COLO829 (cell line): ENCODE results near the gene ING2.
"Not testable (repeated sequence)": the region's sequence is repeated elsewhere in the genome, so short reads cannot be mapped to it uniquely, and the experiment has no call there.

Source experiments
- DNase-seq: peaks from one replicate; pipeline ENCODE4 v3.0.0; 2012; ENCODE audit warnings: low spot score

Gene ING2, protein sequence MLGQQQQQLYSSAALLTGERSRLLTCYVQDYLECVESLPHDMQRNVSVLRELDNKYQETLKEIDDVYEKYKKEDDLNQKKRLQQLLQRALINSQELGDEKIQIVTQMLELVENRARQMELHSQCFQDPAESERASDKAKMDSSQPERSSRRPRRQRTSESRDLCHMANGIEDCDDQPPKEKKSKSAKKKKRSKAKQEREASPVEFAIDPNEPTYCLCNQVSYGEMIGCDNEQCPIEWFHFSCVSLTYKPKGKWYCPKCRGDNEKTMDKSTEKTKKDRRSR

DNA sequence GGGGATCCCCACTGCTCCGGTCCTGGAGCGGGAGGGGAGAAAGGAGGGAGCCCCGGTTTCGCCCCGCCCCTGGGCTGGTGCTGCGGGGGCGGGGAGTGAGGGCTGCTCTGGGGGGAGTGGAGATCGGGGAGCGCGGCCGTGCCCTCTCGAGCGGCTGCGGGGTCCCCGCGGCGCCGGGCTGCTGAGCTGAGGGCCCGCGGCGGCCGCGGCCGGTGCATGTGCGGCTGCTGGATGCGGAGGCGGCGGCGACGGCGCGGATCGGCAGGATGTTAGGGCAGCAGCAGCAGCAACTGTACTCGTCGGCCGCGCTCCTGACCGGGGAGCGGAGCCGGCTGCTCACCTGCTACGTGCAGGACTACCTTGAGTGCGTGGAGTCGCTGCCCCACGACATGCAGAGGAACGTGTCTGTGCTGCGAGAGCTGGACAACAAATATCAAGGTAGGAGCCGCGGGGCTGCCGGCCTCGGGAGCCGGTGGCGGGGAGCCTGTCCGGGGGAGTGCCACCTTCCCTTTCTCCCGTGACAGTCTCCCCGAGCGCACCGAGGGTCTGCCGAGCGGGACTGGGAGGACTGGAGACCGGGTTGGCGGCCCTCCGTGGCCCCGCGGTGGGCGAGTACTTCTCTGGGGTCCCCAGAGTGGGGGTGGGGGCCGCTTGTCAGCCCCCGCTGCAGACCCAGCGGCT, at the start of gene ING2:
Gene ING2, plus strand, starts transcription at position 129 of the 681 bp plus-strand sequence. Its CDS starts 138 bp downstream, at position 267.
- DNase-seq = peak; percentile 57

DNA sequence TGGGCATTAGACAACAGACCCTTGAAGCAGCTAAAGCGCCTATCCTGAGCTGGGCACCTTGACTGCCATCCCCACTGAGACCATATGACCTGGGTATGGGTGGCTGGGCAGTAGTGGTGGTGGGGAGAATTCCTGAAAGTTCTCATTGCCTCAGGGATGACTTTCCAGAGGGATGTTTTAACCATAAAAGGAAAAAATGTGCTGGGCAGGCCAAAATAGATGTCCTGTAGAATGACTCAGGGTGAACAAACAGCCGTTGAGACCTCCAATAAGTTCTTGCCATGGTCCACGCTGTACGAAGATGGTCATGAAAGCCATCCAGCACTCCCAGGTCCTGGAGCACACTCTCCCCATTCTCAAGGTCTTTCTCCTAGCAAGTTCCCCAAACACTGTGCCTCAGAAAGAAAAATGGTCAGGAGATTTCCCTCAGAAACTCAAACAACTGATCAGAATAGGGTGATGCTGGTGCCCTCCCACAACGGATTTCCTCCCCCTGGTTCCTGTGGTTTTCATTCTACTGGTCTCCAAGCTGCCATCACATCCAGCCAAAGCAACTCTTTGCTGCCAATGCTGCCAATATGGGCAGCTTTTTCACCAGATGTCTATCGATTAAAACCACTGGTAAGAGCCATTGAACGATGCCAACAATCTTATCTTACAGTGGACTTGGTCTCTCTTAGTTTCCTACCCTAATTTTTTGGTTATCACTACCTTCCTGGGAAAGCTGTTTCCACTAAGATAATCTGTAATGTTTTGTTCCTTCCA, 49.2 kb upstream of the ING2 start:
- DNase-seq = no peak

DNA sequence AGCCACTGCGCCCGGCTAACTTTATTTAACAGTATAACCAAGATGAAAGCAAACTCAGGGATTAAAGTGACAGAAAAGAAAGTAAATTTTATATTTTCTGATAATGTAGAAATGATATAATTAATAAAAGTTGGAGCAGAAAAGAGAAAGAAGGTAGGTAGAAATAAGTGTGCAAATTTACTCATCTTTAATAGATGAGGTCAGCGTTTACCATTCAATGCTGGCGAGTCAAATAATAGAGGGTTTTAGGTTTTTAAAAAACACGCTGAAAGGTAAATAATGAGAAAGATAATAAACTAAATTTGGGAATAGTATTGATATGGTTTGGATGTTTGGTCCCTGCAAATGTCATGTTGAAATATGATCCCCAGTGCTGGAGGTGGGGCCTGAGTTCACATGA, 46.9 kb upstream of the ING2 start:
- no peak for DNase-seq

DNA sequence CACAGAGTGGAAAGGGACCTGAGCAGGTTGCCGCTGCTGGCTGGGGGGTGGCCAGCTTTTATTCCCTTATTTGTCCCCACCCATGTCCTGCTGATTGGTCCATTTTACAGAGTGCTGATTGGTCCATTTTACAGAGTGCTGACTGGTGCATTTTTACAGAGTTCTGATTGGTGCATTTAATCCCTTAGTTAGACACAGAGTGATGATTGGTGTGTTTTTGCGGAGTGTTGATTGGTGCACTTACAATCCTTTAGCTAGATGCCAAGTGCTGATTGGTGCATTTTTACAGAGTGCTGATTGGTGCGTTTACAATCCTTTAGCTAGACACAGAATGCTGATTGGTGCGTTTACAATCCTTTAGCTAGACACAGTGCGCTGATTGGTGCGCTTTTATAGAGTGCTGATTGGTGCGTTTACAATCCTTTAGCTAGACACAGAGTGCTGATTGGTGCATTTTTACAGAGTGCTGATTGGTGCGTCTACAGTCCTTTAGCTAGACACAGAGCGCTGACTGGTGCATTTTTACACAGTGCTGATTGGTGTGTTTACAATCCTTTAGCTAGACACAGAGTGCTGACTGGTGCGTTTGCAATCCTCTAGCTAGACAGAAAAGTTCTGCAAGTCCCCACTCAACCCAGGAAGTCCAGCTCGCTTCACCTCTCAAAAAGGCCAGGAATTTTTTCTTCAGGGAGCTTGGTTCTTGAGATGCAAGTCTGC, 40.8 kb upstream of the ING2 start:
- DNase-seq = not testable (repeated sequence)

DNA sequence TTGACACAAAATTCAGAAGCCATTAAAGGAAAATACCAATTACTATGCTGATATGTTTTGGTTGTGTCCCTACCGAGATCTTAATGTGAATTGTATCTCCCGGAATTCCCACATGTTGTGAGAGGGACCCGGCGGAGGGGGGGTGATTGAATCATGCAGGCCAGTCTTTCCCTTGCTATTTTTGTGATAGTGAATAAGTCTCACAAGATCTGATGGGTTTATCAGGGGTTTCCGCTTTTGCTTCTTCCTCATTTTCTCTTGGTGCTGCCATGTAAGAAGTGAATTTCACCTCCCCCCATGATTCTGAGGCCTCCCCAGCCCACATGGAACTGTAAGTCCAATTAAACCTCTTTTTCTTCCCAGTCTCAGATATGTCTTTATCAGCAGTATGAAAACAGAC, 39.0 kb upstream of the ING2 start:
- not testable (repeated sequence) for DNase-seq

DNA sequence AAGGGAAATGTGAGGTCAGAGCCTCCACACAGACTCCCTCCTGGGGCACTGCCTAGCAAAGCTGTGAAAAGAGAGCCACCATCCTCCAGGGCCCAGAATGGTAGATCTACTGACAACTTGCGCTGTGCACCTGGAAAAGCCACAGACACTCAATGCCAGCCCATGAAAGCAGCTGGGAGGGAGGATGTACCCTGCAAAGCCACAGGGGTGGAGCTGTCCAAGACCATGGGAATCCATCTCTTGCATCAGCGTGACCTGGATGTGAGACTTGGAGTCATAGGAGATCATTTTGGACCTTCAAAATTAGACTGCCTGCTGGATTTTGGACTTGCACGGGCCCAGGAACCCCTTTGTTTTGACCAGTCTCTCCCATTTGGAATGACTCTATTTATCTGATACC, 37.6 kb upstream of the ING2 start:
- no peak for DNase-seq

DNA sequence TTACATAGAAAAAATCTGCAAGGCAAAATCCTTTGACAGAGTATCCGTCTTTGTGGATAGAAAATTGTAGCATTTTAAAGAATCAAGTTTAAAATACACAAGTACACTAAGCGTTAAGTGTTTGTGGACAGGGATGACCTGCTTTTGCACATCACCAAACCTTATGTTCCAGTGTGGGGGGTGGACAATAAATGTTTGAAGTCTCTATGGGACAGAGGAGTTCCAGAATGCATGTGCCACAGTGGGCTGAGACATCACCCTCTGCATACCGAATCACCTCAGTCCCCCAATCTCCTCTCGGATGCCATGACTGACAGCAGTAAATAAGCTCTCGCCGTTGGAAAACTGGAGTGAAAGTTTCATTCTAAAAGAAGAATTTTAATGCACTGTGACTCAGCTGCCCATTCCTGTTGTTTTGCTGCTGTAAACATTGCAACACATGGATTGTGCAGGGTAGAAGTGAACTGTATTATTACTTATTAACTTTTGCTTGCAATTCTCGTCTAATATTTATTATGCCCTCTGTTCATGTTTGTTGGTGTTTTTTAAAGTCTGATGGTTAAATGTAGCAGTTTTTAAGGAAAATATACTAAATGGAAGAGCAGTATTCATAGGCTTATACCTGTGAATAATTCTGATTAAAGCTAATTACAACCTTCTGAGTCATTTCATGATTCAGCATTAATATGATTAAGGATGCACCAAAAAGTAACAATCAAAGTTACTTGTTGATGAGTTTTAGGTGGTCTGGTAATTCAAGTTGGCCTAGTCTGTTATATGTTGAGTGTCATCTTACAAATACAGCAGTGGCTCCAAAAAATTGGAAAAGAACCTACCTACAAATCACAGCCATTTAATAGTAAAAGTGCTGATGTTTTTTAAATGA, 36.4 kb upstream of the ING2 start:
- no peak for DNase-seq

DNA sequence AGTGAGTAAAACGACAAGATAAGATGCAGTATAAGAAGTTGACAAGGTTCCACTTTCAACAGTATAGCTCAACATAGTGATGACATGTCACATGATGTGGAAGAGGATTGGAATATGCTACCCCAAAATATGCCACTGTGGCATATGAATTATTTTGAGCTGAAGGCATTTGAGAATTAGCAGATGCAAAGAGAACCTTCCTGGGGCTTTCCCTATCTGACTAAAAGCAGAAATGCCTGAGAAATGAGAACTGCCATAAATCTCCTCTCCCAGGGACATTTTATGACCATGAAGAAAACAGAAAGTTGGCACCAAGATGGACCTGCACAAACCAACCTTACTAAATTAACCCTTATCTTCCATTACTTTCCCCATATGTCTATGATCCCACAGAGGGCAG, 35.6 kb upstream of the ING2 start:
- no peak for DNase-seq

DNA sequence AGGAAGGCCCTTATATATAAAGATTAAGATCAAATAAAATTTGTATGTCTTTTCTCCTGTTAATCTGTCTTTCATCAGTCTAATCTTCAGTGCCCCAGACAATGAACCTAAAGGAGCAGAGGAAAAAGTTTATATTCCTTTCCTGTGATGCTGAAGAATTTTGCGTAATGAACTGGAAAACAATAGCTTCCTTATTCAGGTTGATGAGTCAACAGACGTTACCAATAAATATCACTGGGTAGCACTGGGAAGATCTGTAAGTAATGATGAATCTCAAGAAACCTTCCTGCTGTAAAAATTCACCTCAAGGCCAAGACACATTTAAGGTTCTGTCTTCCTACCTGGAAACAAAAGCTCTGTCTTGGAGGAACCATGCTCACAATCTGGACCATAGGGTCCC, 34.9 kb upstream of the ING2 start:
- peak; percentile 90 for DNase-seq

DNA sequence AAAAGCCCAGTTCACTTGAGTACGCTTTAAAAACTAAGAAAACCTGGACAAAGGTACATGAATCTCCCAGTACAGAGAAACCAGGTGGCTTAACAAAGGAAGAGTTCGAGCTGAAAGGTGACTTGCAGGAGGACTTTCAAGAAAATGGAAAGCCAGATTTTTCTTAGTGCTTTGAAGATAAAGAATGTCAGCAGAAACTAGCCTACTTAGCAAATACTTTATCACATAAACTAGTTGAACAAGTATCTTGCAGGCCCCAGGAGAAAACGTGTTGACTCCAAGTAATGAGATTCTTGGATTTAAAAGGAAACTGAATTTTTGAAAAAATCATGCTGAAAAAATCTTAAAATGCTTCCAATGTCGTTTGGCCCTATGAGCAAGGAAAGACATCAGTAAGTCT, 34.0 kb upstream of the ING2 start:
- DNase-seq = no peak

DNA sequence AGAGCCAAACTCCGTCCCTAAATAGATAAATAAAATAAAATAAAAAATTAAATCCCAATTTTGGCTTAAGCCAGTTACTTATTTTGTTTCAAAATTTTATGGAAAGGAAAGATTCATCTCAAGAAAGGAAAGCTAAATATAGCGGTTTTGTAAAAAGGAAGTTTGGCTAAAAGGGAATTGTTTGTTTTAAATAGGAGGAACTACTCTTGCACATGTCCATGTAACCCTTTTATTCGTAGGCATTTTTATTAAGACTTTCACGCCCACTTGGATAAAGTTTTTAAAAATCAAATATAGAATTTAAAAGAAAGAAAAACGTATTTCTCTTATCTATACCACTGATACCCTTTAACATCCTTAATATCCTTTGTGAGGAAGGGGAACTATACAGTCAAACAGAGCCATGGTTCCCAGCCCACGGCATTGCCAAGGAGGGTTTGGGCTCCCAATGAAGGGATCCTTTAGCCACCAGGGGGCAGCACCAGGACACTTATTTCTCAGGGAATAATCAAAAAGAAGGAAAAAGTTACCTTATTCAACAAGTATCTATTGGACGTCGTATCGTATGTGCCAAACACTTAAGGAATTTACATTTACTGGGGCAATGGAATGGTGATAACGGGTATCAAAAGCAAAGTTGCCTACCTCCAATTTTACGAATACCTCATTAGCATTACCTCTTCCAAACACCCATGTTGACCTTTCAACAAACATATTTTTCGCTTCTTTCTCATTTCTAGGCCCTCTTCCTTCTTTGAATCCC, 32.7 kb upstream of the ING2 start:
- peak; percentile 79 for DNase-seq

DNA sequence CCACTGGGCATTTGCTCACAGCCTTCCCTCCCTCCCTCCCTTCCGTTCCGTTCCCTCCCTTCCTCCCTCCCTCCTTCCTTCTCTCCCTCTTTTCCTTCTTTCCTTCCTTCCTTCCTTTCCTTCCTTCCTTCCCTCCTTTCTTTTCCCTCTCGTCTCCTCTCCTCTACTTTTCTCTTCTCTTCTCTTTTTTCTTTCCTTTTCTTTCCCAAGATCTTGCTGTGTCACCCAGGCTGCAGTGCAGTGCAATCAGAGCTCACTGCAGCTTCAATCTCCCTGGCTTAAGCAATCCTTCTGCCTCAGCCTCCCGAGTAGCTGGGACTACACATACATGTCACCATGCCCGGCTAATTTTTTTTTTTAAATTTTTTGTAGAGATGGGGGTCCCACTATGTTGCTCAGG, 26.7 kb upstream of the ING2 start:
- DNase-seq = no peak

DNA sequence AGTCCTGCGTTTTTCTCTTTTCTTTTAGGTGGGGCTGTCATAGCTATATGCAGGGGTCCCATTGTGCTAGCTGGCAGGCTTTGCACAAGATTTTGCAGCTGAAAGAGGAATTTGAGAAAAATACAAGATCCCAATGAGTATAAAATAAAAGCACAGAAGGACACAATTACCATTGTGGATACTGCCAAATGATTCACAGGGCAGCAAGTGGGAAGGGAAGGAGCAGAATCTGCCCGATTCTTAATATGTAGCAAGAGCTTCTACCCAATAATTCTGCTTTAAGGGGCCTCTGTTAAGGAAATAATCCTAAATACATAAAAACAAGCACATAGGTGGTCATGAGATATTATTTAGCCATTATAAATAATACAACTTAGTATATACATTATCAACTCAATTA, 25.9 kb upstream of the ING2 start:
- DNase-seq = no peak

DNA sequence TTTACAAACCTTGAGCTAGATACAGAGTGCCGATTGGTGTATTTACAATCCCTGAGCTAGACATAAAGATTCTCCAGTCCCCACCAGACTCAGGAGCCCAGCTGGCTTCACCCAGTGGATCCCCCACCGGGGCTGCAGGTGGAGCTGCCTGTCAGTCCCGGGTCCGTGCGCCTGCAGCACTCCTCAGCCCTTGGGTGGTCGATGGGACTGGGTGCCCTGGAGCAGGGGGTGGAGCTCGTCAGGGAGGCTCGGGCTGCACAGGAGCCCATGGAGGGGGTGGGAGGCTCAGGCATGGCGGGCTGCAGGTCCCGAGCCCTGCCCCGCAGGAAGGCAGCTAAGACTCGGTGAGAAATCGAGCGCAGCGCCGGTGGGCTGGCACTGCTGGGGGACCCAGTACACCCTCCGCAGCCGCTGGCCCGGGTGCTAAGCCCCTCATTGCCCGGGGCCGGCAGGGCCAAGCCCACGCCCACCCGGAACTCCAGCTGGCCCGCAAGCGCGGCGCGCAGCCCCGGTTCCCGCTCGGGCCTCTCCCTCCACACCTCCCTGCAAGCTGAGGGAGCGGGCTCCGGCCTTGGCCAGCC, 22.3 kb upstream of the ING2 start:
- DNase-seq = not testable (repeated sequence)

DNA sequence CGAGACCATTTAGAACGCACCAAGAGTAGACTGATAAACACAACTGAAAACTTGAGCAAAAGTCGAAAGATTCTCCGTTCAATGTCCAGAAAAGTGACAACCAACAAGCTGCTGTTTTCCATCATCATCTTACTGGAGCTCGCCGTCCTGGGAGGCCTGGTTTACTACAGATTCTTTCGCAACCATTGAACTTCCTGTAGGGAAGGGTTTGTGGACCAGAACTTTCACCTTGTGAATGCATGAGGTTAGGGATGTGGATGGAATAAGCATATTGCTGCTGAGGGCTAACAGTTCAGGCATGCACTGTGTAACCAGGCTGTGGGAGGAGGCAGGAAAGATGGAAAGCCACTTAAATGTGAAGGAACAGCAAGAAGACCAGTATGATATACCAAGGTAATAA, 20.9 kb upstream of the ING2 start:
- DNase-seq = no peak

DNA sequence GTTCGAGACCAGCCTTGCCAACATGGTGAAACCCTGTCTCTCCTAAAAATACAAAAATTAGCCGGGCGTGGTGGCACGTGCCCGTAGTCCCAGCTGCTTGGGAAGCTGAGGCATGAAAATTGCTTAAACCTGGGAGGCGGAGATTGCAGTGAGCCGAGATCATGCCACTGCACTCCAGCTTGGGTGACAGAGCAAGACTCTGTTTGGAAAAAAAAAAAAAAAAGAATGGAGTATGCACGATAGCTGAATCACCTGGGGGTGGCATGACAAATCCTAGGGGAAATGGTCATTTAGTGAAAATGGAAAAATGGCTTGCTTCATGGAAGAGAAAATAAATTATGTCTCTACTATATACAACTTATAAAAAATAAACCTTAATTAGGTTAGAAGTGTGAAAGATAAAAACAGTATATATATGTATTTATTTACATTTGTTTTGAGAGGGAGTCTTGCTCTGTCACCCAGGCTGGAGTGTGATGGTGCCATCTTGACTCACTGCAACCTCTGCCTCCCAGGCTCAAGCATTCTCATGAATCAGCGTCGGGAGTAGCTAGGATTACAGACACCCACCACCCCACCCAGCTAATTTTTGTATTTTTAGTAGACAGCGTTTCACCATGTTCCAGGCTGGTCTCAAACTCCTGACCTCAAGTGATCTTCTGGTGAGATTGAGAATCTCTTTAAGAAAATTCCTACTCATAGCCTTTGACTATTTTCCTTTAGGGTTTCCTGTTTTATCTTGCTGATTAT, 19.3 kb upstream of the ING2 start:
- DNase-seq = no peak

DNA sequence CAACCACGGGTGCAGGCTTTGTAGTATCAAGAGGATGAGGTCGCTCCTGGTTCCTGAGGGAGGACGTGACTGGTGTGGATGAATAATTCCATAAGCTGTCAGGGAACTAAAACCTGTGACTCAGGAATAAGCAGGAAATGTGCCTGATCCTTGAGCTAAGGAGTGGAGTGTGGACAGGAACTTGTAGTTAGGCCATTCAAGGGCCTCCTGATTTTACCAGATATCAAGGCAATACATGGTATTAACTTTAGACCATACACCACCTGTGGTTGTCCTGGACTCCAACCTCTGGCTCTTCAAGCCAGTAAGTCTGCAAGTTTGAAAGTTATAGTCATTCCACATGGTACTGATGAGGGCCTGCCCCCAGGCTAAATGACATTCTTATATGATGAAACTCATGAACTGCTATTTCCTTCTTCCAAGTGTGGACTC, 12.1 kb upstream of the ING2 start:
- DNase-seq = no peak

DNA sequence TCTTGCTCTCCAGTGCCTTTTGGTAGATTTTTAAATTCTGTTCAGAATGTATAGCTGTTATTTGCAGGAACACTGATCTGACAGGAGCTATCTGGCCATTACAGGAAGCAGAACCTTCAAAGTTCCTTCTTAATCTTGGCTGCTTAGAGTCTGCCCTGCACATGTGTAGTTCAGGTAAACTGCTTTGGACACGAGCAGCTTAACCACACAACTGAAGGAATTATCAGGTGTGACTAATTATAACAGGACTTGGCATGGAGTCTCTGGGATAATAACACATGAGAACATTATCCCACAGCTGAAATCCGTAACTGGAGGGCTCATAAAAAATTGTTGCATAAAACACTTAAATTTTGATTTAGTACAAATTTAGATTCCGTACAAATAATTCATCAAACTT, 11.6 kb upstream of the ING2 start:
- DNase-seq = no peak

DNA sequence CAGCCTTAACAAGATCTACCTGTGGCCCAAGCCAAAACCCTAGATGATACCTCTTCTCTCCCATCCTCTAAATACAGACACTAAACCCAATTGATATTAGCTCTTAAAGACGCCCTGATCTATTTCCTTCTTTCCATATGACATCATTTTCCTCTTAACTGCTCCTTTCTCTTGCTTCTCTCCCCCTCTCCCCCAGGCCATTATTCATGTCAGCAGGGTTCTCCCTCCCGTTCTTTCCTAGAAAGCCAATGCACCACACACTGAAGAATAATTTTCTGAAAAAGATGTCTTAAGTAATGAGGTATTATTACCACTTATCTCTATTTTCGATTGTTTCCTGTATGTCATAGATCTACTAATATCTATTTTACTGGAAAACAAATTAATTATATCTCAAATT, 9.7 kb upstream of the ING2 start:
- DNase-seq = no peak

DNA sequence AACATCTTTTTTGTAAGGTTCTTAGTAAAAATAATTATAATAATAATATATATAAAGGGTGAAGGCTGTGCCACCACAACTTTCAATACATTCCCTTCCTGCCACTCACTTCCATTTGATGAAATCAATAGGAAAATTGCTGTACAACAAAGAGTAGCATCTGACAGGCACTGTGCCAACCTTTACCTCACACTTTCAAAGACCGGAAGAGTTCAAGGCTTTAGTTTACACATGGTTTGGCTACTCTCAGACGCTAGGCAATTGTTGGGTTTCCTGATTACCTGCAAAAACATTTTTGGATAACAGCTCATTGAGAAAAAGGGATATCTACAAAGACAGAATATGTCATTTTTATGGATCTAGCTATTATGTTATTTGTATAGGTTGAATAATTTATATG, 5.5 kb upstream of the ING2 start:
- DNase-seq = no peak
